ENCODE results near the gene IFIT1.

Gene IFIT1

GRCh38 chr10:89391907-89392756 lies at the start of gene IFIT1 (continued):
- TF ChIP-seq ZNF302 (tag by site-specific recombination; IDR thresholded peaks at IDR 0.05; ENCODE audit: low read depth) (no peak), PRDM1 (tag by site-specific recombination; IDR thresholded peaks at IDR 0.05) (peak; percentile 35; the same call in 1 of the 2 replicates), ZNF785 (tag by site-specific recombination; IDR thresholded peaks at IDR 0.05) (no peak)

- no peak overlapping the region for H3K4me3 ChIP-seq (ENCODE audit: low read depth, low read length)
- TF ChIP-seq ZNF837 (tag by site-specific recombination; IDR thresholded peaks at IDR 0.05): no peak
- H3K4me1 ChIP-seq (ENCODE audit: control insufficient read depth, insufficient read depth, low read length): no peaks in the 10 kb centered on the region
- no peak overlapping the region for H3K27ac ChIP-seq (ENCODE audit: extremely low read depth, low read depth, low read length)
- CTCF ChIA-PET: no interaction called here
- no peaks in the 10 kb centered on the region for H3K9me3 ChIP-seq (ENCODE audit: control insufficient read depth, insufficient read depth, low read depth, low read length)
- no peaks in the 10 kb centered on the region for H3K36me3 ChIP-seq (ENCODE audit: control insufficient read depth in 2 of 2, insufficient read depth in 1 of 2, low read length in 2 of 2)
- POLR2A ChIA-PET: no interaction called here
These were observed 49.2 kb upstream of the IFIT1 start for GRCh38 chr10:89343089-89343767.

GRCh38 chr10:89344156-89344555 lies 48.3 kb upstream of the IFIT1 start:
- Histone ChIP-seq H3K36me3 (ENCODE audit: control insufficient read depth in 2 of 2, insufficient read depth in 1 of 2, low read length in 2 of 2) (no peaks in the 10 kb centered on the region), H3K4me1 (ENCODE audit: control insufficient read depth, insufficient read depth, low read length) (no peaks in the 10 kb centered on the region), H3K4me3 (ENCODE audit: low read depth, low read length) (no peak overlapping the region), H3K9me3 (ENCODE audit: control insufficient read depth, insufficient read depth, low read depth, low read length) (no peaks in the 10 kb centered on the region), H3K27ac (ENCODE audit: extremely low read depth, low read depth, low read length) (no peak overlapping the region)
- TF ChIP-seq ZBTB48 (tag by site-specific recombination; IDR thresholded peaks at IDR 0.05): no peak
- no peak for TF ChIP-seq ZSCAN4 (tag by site-specific recombination; IDR thresholded peaks at IDR 0.05)
- TF ChIP-seq ZNF776 (tag by site-specific recombination; IDR thresholded peaks at IDR 0.05; ENCODE audit: borderline replicate concordance): no peak
- TF ChIP-seq ZNF174 (tag by site-specific recombination; IDR thresholded peaks at IDR 0.05): no peak
- no peak for TF ChIP-seq SCRT1 (tag by site-specific recombination; IDR thresholded peaks at IDR 0.05; ENCODE audit: borderline replicate concordance)
- no peak for TF ChIP-seq ZNF23 (tag by site-specific recombination; IDR thresholded peaks at IDR 0.05; ENCODE audit: borderline replicate concordance)
- TF ChIP-seq ZNF37A (tag by site-specific recombination; IDR thresholded peaks at IDR 0.05): no peak
- TF ChIP-seq ZNF157 (tag by site-specific recombination; IDR thresholded peaks at IDR 0.05): no peak
- no peak for TF ChIP-seq ZNF202 (tag by site-specific recombination; IDR thresholded peaks at IDR 0.05; ENCODE audit: borderline replicate concordance)
- CTCF ChIA-PET: no interaction called here
- POLR2A ChIA-PET: no interaction called here

GRCh38 chr10:89345367-89346000 lies 46.9 kb upstream of the IFIT1 start:
- no peak overlapping the region for H3K4me3 ChIP-seq (ENCODE audit: low read depth, low read length)
- CTCF ChIA-PET: no interaction called here
- no peaks in the 10 kb centered on the region for H3K4me1 ChIP-seq (ENCODE audit: control insufficient read depth, insufficient read depth, low read length)
- POLR2A ChIA-PET: no interaction called here
- no peaks in the 10 kb centered on the region for H3K9me3 ChIP-seq (ENCODE audit: control insufficient read depth, insufficient read depth, low read depth, low read length)
- no peak overlapping the region for H3K27ac ChIP-seq (ENCODE audit: extremely low read depth, low read depth, low read length)
- no peaks in the 10 kb centered on the region for H3K36me3 ChIP-seq (ENCODE audit: control insufficient read depth in 2 of 2, insufficient read depth in 1 of 2, low read length in 2 of 2)
- TF ChIP-seq ZNF837 (tag by site-specific recombination; IDR thresholded peaks at IDR 0.05): no peak
- peak; percentile 48; the same call in 1 of the 2 replicates for TF ChIP-seq ZNF518A (tag by site-specific recombination; conservative IDR thresholded peaks at IDR 0.05; ENCODE audit: low read depth)
- TF ChIP-seq ZNF274 (IDR thresholded peaks at IDR 0.05; ENCODE audit: low read length): no peak
- TF ChIP-seq ZNF274 (tag by site-specific recombination; IDR thresholded peaks at IDR 0.05; ENCODE audit: borderline replicate concordance): no peak
- TF ChIP-seq ZNF658 (tag by site-specific recombination; IDR thresholded peaks at IDR 0.05): no peak
- TF ChIP-seq ZNF549 (tag by site-specific recombination; IDR thresholded peaks at IDR 0.05): no peak
- TF ChIP-seq ZNF174 (tag by site-specific recombination; IDR thresholded peaks at IDR 0.05): no peak
- TF ChIP-seq ZNF426 (tag by site-specific recombination; IDR thresholded peaks at IDR 0.05): peak; percentile 36
- TF ChIP-seq ZNF548 (tag by site-specific recombination; IDR thresholded peaks at IDR 0.05): no peak
- no peak for TF ChIP-seq ZNF660 (tag by site-specific recombination; IDR thresholded peaks at IDR 0.05)
- TF ChIP-seq GLIS1 (tag by site-specific recombination; IDR thresholded peaks at IDR 0.05): no peak

Data from HEK293 (cell line).